Frontal cortex (tissue), 4 donors: ENCODE measurements around the gene SLC6A2. TPM values are rescaled to one million over a fixed set of nuclear protein-coding genes. Genes with fewer than 3 reads are reported as not detected.

Experiments used
- DNase-seq, 2 donors: peaks; one replicate each; pipeline ENCODE4 v3.0.0; 2012; ENCODE audit warnings: low spot score in 2 of 2
- FAIRE-seq: peaks from 2 replicates; lab custom pipeline; 2012; peaks lifted over from hg19 to GRCh38; lab: Jason Lieb, UNC
- total RNA-seq: library from RNA; depleted of rRNA; stranded (reverse); fragments of >200 nt; gene quantifications from one replicate; pipeline ENCODE4 v1.2.3, GENCODE V29; 2014
- donor health status: control.
- donor health status: control.
- donor health status: control.

SLC6A2 gene
- total RNA-seq, 1 donor from 2014 or later = under 0.01 TPM

DNA sequence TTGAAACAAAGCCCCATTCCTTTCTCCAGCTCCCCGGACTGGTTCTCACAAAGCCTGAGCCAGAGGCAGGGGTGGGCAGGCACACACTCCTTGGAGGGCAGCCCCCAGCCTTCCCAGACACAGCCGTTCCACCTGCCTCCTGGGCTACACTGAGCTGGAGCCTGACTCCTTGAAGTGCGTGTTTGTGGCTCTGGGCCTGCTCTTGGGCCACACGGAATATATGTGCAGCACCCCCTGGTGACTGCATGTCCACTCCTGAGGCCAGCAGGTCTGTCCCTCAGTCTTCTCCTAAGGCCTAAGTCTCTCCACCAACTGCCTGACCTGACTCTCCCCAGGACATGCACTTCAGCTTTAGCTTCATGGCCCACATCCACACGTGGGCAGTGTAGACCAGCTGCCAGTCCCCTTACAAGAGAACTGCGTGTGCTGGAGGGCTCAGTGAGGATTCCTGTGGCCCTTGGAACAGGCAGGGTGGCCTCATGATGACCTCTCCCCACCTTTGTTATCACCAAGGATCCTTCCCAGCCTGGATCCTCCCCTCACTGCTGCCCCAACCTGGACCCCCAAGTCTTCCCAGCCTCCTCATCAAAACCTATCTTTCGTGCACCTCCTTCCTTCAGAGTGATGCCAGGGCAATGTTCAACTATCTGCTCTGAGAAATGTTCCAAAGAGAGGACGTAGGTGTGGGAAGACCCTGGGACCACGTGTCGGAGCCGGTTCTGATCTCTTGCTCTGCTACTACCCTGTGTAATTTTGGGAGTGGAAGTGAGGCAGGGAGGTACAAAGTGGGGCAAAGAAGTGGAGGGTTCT, 12.4 kb upstream of the SLC6A2 start:
- no peak for FAIRE-seq
- DNase-seq = no peak

DNA sequence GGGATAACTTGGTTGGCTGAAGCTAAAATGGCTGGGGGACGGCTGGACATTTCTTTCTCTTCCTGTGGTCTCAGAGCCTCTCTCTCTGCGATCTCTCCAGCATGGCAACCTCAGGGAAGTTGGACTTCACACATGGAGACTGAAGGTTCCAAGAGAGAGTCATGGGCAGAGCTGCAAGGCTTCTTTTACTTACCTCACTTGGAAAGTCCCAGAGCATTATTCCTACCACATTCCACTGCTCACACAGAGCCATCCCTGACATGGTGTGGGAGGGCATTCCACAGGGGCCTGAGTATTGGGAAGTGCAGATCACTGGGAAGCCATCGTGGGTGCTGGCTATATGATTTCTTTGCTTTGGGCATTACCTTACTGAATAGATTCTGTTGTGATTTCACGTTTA, 9.8 kb upstream of the SLC6A2 start:
- FAIRE-seq = no peak
- DNase-seq = no peak

DNA sequence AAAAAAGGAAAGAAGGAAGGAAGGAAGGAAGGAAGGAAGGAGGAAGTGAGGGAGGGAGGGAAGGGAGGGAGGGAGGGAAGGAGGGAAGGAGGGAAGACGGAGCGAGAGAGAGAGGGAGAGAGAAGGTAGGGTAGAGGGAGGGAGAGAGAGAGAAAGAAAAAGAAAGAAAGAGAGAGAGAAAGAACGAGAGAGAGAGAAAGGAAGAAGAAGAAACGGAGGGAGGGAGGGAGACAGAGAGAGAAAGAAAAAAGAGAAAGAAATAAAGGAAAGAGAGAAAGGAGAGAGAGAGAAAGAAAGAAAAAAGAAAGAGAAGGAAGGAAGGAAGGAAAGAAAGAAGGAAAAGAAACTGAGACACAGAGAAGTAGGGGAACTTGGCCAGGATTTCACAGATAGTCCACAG, 8.4 kb upstream of the SLC6A2 start:
- no peak for FAIRE-seq

DNA sequence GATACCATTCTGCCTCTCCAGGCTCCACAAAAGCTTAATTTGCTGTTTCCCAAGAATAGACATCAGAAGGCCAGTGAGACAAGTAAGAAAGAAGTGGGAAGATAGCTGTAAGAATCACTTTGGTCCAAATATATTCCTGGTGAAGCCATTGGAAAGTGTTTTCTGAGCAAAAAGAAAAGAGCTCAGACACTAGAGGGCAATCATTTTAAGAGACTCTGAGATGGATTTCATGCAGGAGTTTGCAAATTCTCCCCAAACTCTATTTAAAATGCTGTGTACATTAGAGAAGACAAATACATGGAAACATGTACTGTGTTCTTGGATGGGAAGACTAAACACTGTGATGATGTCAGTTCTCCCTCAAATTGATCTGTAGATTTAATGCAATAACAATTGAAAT, 8.0 kb upstream of the SLC6A2 start:
- no peak for DNase-seq

More for the DNA sequence above, 8.4 kb upstream of the SLC6A2 start:
- no peak for DNase-seq

GRCh38 chr16:55651841-55652824, 3.7 kb upstream of the SLC6A2 start:
- no peak for DNase-seq
- no peak for FAIRE-seq

More for the DNA sequence above, 8.0 kb upstream of the SLC6A2 start:
- no peak for FAIRE-seq

DNA sequence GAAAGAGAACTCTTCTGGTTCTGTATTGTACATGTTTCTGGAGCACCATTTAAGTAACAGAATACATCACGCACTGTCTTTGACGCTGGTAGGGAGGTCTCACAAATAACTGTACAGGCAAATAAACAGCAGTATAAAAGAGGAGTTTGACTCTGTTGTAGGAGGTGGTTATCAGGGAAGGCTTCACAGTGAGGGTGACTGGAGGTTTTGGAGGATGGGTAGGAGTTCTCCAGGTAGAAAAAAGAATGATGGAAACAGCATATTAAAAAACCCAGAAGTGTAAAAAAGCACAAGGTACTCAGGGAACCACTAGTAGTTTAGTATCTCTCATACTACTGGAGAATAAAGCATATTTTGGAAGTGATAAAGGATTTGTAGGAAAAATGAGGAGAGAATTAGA, 2.7 kb upstream of the SLC6A2 start:
- no peak for FAIRE-seq
- no peak for DNase-seq

- no peak for FAIRE-seq
- DNase-seq = no peak
Observed at GRCh38 chr16:55655381-55655896, 349 bp upstream of the SLC6A2 start.

GRCh38 chr16:55656691-55657092, 904 bp downstream of the SLC6A2 start:
- FAIRE-seq (no peak), DNase-seq (no peak)

DNA sequence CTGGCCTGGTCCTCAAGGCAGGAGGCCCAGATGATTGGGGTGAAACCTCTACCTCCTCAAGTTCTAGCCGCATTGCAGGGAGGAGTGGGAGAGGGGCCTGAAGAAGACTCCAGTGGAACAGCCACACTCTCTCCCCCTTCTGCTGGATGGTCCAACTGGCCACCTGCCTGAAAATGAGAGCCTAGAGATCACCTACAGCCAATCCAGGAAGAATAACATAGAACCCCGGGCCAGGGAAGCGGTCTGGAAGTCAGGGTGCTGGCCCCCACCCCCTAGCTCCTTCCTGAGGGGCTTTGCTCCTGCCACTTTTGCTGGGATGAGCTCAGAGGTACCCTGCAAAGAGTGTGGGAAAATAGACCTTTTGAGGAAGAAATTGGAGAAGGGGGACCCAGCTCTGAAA, 1.8 kb downstream of the SLC6A2 start:
- no peak for FAIRE-seq
- DNase-seq = no peak

GRCh38 chr16:55658898-55659420, 3.2 kb downstream of the SLC6A2 start:
- DNase-seq = no peak
- no peak for FAIRE-seq

DNA sequence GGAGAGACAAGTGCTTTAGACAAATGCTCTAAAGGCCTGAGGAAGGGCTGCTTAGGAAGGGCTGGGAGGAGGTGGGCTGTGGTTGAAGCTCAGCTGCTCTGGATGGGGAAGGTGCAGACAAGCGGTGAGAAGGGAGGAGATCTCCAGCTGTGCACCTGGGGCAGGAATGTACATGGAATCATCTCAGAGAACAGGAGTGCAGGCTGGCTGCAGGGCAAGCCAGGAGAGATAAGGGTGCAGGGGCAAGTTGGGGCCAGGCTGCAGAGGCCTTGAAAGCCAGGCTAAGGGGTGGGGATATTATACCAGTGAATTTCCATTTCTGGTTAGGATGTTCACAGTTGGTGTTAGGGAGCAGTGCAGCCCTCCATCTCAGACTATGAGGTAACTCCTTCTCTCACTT, 4.2 kb downstream of the SLC6A2 start:
- FAIRE-seq (no peak), DNase-seq (no peak)

GRCh38 chr16:55660828-55661227, 5.0 kb downstream of the SLC6A2 start:
- DNase-seq = no peak
- no peak for FAIRE-seq

GRCh38 chr16:55661941-55662643, 6.3 kb downstream of the SLC6A2 start:
- DNase-seq (no peak), FAIRE-seq (no peak)

GRCh38 chr16:55662644-55663031, 6.8 kb downstream of the SLC6A2 start:
- FAIRE-seq = no peak
- no peak for DNase-seq

- FAIRE-seq (no peak), DNase-seq (no peak)
Observed at GRCh38 chr16:55663225-55663624, 7.4 kb downstream of the SLC6A2 start.

DNA sequence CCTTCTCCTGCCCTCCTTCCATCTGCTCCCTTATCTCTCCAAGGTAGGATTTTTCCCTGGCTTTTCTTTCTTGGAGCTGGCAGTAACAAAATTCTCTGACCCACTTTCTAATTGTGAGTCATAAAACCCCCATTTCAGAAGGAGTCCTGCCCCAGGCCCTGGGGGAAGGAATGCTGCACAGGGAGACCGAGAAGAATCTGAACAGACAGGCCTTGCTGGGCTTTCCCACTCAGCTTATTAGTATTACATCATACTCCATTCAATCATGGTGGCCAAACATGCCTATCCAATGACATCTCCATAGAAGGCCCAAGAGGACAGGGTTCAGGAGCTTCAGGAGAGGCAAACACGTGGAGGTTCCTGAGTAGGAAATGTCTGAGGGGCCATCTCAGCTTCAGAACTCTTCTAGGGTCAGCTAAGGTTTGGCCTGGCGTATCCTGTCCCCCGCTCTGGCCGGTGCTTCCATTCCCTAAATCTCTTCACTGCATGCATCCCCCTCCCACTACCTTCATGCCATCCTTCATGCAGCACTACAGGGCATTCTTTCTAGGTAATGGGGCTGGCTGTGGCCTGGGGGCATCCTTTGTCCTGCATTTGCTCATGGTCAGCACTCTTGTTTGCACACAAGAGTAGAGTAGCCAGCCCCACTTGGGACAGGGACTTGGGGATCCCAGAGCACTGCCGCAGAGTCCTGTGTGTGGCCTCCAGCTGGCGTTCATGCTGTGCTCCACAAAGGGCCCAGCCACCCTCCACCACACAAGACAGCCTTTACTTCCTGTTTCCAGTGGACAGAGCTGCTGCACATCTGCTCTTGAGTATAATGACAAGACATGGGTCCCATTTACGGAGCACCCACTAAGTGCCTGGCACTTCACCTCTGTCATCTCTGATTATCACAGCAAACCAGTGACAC, 8.2 kb downstream of the SLC6A2 start:
- FAIRE-seq (no peak), DNase-seq (no peak)

DNA sequence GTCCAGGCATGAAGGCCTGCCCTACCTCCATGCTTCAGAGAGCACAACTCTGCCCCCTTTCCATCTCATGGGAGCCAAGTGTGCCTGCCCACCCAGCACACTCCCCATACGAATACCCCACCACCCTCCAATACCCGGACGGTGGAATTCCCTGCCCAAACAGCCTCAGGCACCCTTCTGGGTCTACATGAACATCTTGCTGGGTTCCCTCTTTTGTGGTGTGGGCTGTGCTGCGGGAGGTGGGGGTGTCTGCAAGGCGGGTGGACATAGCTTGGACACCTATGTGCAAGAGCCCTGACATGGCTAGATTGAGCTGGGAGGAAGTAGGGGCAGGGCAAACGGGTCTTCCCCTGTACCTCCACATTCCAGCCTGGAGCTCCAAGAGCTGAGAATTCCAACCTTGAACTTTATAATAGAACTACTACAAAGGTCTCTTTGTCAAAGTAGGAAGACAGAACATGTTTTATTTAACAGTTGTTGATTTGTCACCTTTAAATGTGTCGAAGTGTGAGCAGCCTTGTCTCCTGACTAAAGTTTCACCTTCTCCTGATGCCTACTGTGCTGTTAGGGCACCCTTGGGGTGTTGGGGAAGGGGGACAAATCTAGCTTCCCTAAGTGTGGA, 9.1 kb downstream of the SLC6A2 start:
- FAIRE-seq = no peak
- no peak for DNase-seq

DNA sequence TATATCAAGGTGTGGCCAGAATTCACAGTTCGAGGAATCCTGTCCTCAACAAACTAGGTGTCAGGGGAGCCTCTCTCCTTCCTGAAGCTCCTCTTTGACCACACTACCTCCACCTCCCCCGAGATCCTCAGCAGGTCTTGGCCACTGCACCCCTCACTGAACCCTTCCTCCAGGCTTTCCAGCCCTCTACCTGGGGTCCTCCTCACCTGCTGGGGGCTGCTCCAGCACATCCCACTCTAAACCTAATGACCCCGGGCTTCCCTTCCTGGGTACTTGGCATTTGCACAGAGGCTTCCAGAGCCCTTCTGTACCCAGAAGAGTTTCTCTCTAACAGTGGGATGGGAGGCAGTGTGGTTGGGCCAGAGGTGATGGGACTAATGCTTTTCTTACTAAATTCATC, 9.7 kb downstream of the SLC6A2 start:
- DNase-seq = no peak
- no peak for FAIRE-seq
